Mucosa of descending colon (tissue), 3 donors: ENCODE measurements around the gene MRGPRX3. TPM values are rescaled to one million over a fixed set of nuclear protein-coding genes. Genes with fewer than 3 reads are reported as not detected.
"Not testable (repeated sequence)": the region's sequence is repeated elsewhere in the genome, so short reads cannot be mapped to it uniquely, and the experiment has no call there.

ENCODE experiments used
- ATAC-seq: fragments of 200-7000 bp; cut with Tn5 transposase; one replicate; pipeline ENCODE4 v1.9.1; 2020; ENCODE audit warnings: mild to moderate bottlenecking, moderate library complexity
- DNase-seq, 3 donors: peaks; one replicate each; pipeline ENCODE4 v3.0.0-alpha.2; 2020
- H3K36me3 ChIP-seq: fragments of 200-600 bp; one replicate; pipeline ENCODE4 v1.8.0; 2021; ENCODE audit warnings: low read depth, mild to moderate bottlenecking
- H3K4me1 ChIP-seq: fragments of 200-600 bp; one replicate; pipeline ENCODE4 v1.8.0; 2021; ENCODE audit warnings: low read depth, mild to moderate bottlenecking
- H3K4me3 ChIP-seq: fragments of 200-600 bp; one replicate; pipeline ENCODE4 v1.8.0; 2021; ENCODE audit warnings: mild to moderate bottlenecking
- H3K9me3 ChIP-seq: fragments of 200-600 bp; one replicate; pipeline ENCODE4 v1.8.0; 2021; ENCODE audit warnings: mild to moderate bottlenecking
- CTCF ChIP-seq: fragments of 200-600 bp; IDR thresholded peaks from one replicate; pipeline ENCODE4 v1.8.0; 2022; ENCODE audit warnings: antibody characterized with exemption, mild to moderate bottlenecking
- intact Hi-C, 2 donors: fragments of 100-400 bp; cut with DNase I in 1 of 2; cut with micrococcal nuclease in 1 of 2; formaldehyde crosslinking; loops; one replicate each; pipeline versions ENCODE4 v1.11.0 to v1.11.1; 2022; cut with DNase I, micrococcal nuclease
- total RNA-seq, 3 donors: library from RNA; stranded (reverse); fragmentation: NEBNext Ultra II Directional in 2 of 3; extraction: Animal tissue kit (Norgen Biotek cat#: 25700) in 2 of 3; gene quantifications; one replicate each; pipeline versions ENCODE4 v1.2.1 to v1.2.4, GENCODE V29; 2021 to 2023
- donor health status: DM: no; HTN: no; CAD: no; lungs with moderate emphysema.
- donor health status: DM: no; HTN: no; CAD: no.
- donor health status: DM: no; HTN: yes; CAD: no.

The MRGPRX3 gene
- total RNA-seq, 3 donors from 2014 or later: 0.17 TPM; not detected in 2

- TF ChIP-seq CTCF: no peak
- no peaks in the 10 kb centered on the region for H3K36me3 ChIP-seq
- H3K9me3 ChIP-seq: no peaks in the 10 kb centered on the region
- H3K4me3 ChIP-seq: no peak overlapping the region
- DNase-seq: no peak
- intact Hi-C loops: no loop called here
- ATAC-seq: no peak
- H3K4me1 ChIP-seq: no peaks in the 10 kb centered on the region
These were observed 21.4 kb upstream of the MRGPRX3 start for GRCh38 chr11:18111005-18111404.

GRCh38 chr11:18115360-18116127 is 16.8 kb upstream of the MRGPRX3 start:
- intact Hi-C loops: no loop called here
- peak; percentile 71 for TF ChIP-seq CTCF
- peak; percentile 94 for ATAC-seq

GRCh38 chr11:18121331-18121828 is 11.0 kb upstream of the MRGPRX3 start:
- ATAC-seq, H3K9me3 ChIP-seq, H3K36me3 ChIP-seq, H3K4me3 ChIP-seq, H3K4me1 ChIP-seq, intact Hi-C loops, DNase-seq: not testable (repeated sequence)

More at GRCh38 chr11:18115360-18116127, 16.8 kb upstream of the MRGPRX3 start:
- no peaks in the 10 kb centered on the region for H3K36me3 ChIP-seq
- H3K4me1 ChIP-seq: no peaks in the 10 kb centered on the region
- H3K4me3 ChIP-seq: no peak overlapping the region
- DNase-seq: peak in 2 of 3 donors; percentile 37 to 68
- H3K9me3 ChIP-seq: no peaks in the 10 kb centered on the region

- H3K4me1 ChIP-seq, H3K4me3 ChIP-seq, H3K36me3 ChIP-seq, ATAC-seq, intact Hi-C loops, DNase-seq, H3K9me3 ChIP-seq: not testable (repeated sequence)
These were observed 1.3 kb upstream of the MRGPRX3 start for GRCh38 chr11:18131115-18131514.

GRCh38 chr11:18135308-18135707 is 2.9 kb downstream of the MRGPRX3 start:
- intact Hi-C loops: no loop called here
- Histone ChIP-seq H3K36me3 (no peaks in the 10 kb centered on the region), H3K4me3 (no peak overlapping the region), H3K4me1 (no peaks in the 10 kb centered on the region), H3K9me3 (no peaks in the 10 kb centered on the region)
- TF ChIP-seq CTCF: no peak
- DNase-seq: no peak
- ATAC-seq: no peak

GRCh38 chr11:18137186-18137800 is 4.9 kb downstream of the MRGPRX3 start:
- Histone ChIP-seq H3K4me3 (no peak overlapping the region), H3K9me3 (no peaks in the 10 kb centered on the region), H3K4me1 (no peaks in the 10 kb centered on the region), H3K36me3 (no peaks in the 10 kb centered on the region)
- DNase-seq (no peak), ATAC-seq (no peak)
- intact Hi-C loops: no loop called here
- TF ChIP-seq CTCF: no peak
